Measurements from ENCODE around the gene SYCP2.
"Not testable (repeated sequence)": the region's sequence is repeated elsewhere in the genome, so short reads cannot be mapped to it uniquely, and the experiment has no call there.

SYCP2 gene

GRCh38 chr20:59891581-59891980, 41.9 kb downstream of the SYCP2 start:
- peak; percentile 50 for DNase-seq

GRCh38 chr20:59890035-59890434, 43.4 kb downstream of the SYCP2 start:
- not testable (repeated sequence) for DNase-seq

- DNase-seq = no peak
These were observed 45.4 kb downstream of the SYCP2 start for GRCh38 chr20:59888050-59888449.

- DNase-seq = no peak
These were observed 48.9 kb downstream of the SYCP2 start for GRCh38 chr20:59884494-59884893.

- no peak for DNase-seq
These were observed 53.2 kb downstream of the SYCP2 start for GRCh38 chr20:59880198-59880597.

GRCh38 chr20:59873409-59873808, 60.0 kb downstream of the SYCP2 start:
- DNase-seq = no peak

GRCh38 chr20:59871096-59871495, 62.3 kb downstream of the SYCP2 start:
- DNase-seq = no peak

GRCh38 chr20:59866338-59866737, 67.1 kb downstream of the SYCP2 start:
- no peak for DNase-seq

GRCh38 chr20:59864726-59865125, 68.7 kb downstream of the SYCP2 start:
- DNase-seq = no peak

- no peak for DNase-seq
These were observed 70.4 kb downstream of the SYCP2 start for GRCh38 chr20:59863058-59863457.

GRCh38 chr20:59861401-59861800, 72.0 kb downstream of the SYCP2 start:
- no peak for DNase-seq

GRCh38 chr20:59858425-59858824, 75.0 kb downstream of the SYCP2 start:
- no peak for DNase-seq

GRCh38 chr20:59857966-59858365, 75.5 kb downstream of the SYCP2 start:
- no peak for DNase-seq

GRCh38 chr20:59856941-59857340, 76.5 kb downstream of the SYCP2 start:
- DNase-seq = not testable (repeated sequence)

- not testable (repeated sequence) for DNase-seq
These were observed 76.9 kb downstream of the SYCP2 start for GRCh38 chr20:59856526-59856925.

GRCh38 chr20:59850018-59850641, 83.3 kb downstream of the SYCP2 start:
- no peak for DNase-seq

- DNase-seq = no peak
These were observed 85.3 kb downstream of the SYCP2 start for GRCh38 chr20:59848182-59848581.

GRCh38 chr20:59845472-59845871, 88.0 kb downstream of the SYCP2 start:
- DNase-seq = no peak

- DNase-seq = no peak
These were observed 94.0 kb downstream of the SYCP2 start for GRCh38 chr20:59839400-59839799.

GRCh38 chr20:59837623-59838394, 95.6 kb downstream of the SYCP2 start:
- no peak for DNase-seq

- DNase-seq = peak; percentile 1
These were observed 96.7 kb downstream of the SYCP2 start for GRCh38 chr20:59836767-59837166.

- DNase-seq = peak; percentile 45
These were observed 97.7 kb downstream of the SYCP2 start for GRCh38 chr20:59835448-59836395.

GRCh38 chr20:59835057-59835447, 98.4 kb downstream of the SYCP2 start:
- no peak for DNase-seq
